ENCODE measurements around the gene VRK1.

GRCh38 chr14:96848011-96848410, 50.8 kb downstream of the VRK1 start:
- no peak for TF ChIP-seq SIN3A (IDR thresholded peaks at IDR 0.05; ENCODE audit: borderline replicate concordance, insufficient read depth, low read depth, low read length)
- TF ChIP-seq, protein P1, sequence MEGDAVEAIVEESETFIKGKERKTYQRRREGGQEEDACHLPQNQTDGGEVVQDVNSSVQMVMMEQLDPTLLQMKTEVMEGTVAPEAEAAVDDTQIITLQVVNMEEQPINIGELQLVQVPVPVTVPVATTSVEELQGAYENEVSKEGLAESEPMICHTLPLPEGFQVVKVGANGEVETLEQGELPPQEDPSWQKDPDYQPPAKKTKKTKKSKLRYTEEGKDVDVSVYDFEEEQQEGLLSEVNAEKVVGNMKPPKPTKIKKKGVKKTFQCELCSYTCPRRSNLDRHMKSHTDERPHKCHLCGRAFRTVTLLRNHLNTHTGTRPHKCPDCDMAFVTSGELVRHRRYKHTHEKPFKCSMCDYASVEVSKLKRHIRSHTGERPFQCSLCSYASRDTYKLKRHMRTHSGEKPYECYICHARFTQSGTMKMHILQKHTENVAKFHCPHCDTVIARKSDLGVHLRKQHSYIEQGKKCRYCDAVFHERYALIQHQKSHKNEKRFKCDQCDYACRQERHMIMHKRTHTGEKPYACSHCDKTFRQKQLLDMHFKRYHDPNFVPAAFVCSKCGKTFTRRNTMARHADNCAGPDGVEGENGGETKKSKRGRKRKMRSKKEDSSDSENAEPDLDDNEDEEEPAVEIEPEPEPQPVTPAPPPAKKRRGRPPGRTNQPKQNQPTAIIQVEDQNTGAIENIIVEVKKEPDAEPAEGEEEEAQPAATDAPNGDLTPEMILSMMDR (IDR thresholded peaks at IDR 0.05): no peak

Measured in Panc1 (cell line).